KG1 (cell line): ENCODE data around the gene GJD2.

Source experiments
- DNase-seq: peaks from one replicate; lab custom pipeline; 2025; lab: John Stamatoyannopoulos, UW

Gene GJD2

GRCh38 chr15:34754674-34755418 is at the start of gene GJD2:
TSS of gene GJD2 (minus strand) at chr15:34754998. CDS start at chr15:34754488, 510 bp downstream.
- DNase-seq = no peak

- no peak for DNase-seq
Measured at GRCh38 chr15:34804113-34804512, 49.3 kb upstream of the GJD2 start.

DNA sequence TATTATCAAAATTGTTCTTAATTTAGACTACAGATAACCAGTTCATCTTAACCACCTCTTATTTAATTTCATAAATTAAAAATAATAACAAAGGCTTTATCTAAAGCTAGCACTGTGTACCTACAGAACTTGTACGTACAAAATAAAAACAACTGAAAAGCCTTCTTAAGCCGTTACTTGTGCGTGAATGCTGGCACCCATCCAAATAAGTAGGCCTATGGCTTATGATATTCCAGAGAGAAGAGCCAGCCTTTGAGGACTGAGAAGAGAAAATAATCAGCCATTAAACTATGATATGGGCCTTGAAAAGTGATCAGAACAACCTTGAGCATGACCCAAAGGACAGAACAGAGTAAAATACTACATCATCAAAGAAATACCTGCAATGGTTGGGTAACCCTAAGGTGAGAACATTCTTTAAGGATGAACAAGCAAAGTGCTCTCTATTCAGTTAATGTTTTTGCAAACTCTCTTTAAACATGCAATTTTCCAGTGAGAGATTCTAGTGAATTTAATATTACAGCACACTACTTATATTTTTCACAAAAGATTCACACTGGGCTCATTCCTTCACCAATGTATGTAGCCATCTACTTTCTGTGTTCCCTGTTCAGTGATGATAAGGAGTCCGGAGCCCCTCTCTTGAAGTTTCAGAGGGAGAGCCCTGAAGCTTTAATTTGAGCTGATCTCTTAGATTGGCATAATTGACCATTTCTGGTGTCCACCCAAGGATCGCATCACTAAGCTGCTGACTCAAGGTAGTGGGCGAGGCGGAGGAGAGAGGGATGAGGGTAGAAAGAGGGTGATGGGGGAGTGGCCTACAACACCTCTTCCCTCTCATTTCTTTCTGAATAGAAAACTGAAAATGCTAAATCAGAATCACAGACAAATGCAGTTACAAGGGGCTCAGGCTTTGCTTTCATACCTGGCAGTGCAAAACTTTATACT is 48.3 kb upstream of the GJD2 start:
- no peak for DNase-seq

GRCh38 chr15:34802371-34802770 is 47.6 kb upstream of the GJD2 start:
- no peak for DNase-seq

DNA sequence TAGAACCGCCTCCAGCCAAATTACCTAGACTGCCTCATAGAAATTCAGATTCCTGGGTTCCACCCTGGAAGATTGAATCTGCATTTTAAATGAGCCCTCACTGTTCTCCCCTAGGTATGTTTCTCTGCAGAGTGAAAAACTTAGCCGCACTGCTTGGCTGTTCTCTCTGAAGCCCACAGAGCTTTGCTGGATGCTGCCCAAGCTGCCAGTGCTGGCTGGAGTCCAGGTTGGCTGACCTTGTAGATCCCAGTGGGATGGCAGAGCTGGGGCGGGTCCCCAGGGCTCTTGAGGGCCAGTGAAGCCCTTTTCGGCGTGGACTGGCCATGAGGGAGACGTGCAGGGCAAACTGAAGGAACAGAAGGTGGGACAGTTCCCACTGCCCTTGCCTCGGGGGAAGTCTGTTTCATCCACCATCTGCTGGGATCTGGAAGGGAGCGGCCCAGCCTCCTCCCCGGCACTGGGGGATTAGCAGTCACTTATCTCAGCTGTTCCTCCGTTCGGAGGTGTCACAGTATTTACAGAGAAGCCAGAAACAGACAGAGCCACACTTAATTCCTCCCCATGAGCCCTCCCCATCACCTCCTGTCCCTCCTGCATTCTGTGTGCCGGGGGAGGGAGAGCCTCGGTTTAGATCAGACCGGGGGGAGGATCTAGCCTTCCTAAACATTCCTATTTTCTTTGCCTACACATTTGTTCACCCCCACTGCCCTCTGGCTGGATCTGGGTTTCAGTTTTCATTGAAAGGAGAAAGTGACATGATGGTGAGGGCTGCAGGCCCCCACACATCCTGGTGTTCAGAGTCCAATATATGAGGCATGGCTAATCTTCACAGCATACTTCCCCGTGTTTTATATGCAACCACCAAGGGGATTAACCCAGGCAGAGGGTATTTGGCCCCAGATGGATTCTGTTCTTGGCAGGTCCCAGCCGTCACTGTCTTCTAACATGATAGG is 44.6 kb upstream of the GJD2 start:
- no peak for DNase-seq

DNA sequence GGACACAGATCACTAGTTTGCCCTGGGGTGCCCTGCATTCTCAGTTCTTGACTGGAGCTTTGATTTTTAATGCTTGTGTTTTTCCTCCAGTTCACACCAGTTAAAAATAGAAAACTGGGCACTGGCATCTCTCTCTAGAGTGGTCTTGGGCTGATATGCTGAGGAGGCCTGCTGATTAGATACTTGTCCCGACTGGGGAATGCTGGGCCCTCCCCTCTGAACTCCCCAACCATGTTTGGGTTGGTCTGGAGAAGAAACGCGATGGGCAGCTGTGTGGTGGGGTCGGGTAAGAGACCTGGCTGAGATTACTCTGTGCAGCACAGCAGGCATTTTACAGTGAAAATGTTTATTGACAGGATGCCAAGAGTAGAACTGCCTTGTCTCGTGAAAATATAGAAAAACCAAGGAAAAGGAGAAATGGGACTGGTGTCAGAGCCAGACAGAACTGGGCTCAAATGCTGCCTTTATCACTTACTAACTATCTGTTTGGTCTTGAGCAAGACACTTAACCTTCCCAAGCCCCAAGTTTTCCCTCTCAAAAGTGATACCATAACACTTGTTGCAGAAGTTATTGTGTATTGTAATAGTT is 42.1 kb upstream of the GJD2 start:
- no peak for DNase-seq

DNA sequence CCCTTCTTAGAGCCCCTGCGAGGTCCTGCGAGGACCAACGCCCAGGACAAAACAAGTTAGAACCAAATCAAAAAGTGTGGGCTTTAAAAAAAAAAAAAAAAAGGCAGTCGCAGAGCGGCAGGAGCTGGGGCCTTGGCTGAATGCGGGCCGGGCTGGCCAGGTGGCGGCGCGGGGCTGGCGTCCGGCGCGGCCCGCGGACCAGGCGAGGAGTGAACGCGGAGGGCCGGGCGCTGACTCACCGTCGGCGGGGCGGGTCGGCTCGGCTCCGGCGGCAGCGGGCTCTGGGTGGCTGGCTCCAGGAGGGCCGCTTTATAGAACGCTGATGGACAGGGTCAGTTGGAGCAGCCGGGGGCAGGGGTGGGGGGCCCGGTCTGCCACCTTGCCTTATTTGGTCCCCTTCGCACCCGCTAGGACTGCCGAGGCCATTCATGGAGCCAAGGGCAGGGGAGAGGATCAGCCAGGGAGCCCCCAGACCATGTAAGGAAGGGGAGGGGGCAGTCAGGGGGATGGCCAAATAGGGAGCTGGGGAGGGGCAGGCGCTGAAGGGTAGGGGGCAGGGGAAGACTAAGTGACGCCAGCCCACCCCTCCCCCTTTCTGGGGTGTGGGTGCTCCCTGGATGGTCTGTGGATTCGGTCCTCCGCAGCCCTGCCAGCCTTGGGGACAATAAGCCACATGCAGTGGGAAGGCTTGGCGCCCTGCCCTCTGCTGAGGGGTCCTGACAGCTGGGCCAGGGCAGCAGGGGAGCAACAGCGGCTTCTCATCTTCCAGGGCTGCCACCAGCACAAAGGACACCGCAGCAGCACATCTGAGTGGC is 40.7 kb upstream of the GJD2 start, which contains the start of gene ACTC1:
ACTC1 (minus strand) TSS at position 283 of the 815 bp plus-strand sequence. CDS start 741 bp downstream, outside the sequence.
- DNase-seq = no peak

DNA sequence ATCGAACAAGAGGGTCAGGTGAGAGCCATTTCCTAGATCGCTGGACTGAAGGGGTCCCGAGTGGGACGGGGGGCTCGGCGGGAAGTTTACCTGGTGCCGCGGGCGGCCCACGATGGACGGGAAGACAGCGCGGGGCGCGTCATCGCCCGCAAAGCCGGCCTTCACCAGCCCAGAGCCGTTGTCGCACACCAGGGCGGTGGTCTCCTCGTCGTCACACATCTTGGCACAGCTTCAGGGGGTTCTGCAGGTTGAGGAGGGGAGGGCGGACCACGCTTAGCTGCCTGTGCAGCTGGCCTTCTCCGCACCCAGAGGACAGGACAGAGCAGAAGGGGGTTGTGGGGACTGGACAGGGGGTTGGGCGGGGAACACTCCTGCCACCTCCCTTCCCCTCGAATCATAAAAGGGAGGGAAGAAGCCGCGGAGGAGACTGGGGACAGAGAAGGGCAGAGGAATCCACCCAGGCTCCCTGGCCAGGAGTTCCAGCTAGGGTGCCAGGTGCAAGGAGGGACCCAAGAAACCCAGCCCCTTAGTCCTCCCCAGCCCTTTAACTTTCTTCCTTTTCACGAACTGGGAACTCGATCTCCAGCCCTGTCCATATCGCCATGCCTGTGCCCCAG is 39.9 kb upstream of the GJD2 start:
- no peak for DNase-seq

GRCh38 chr15:34793901-34794300 is 39.1 kb upstream of the GJD2 start:
- DNase-seq = no peak

DNA sequence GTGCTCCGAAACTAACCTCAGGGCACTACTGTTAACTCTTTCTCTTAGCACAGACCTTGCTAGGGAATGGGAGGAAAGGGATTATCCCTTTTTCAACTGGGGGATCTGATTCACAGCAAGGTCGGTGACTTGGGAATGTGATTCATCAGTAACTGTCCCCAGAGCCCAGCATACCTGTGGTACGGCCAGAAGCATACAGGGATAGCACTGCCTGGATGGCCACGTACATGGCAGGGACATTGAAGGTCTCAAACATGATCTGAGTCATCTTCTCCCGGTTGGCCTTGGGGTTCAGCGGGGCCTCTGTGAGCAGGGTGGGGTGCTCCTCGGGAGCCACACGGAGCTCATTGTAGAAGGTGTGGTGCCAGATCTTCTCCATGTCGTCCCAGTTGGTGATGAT is 38.3 kb upstream of the GJD2 start:
- DNase-seq = no peak

- no peak for DNase-seq
Measured at GRCh38 chr15:34791701-34792100, 36.9 kb upstream of the GJD2 start.

DNA sequence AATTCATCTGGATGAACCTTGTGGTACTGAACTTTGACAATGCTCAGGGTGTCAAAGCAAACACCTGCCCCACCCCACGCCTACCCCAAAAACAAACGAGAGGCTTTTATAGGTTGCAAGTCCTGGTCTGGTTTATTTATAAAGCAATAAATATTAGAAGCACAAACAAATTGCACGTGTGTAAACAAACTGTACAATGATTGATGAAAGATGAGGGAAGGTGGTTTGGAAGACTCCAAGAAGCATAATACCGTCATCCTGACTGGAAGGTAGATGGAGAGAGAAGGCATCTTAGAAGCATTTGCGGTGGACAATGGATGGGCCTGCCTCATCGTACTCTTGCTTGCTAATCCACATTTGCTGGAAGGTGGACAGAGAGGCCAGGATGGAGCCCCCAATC is 35.3 kb upstream of the GJD2 start:
- DNase-seq = no peak

DNA sequence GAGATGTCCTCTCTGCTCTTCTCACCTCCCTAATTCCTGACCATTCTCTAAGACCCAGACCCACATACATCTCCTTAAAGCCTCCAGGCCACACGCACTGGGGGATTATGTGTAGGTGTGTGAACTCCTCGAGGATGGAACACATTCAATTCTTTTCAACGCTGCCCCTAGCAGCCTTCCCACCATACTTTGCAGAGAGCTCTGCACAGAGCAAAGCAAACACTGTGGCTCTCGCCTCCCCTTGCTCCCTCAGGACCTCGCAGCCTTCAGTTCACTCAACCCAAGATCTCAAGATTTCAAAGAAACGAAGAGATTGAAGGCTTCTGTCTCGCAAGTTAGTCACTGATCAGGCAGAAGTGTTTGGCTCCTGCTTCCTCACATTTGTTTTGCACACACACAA is 34.5 kb upstream of the GJD2 start:
- DNase-seq = no peak

- DNase-seq = no peak
Measured at GRCh38 chr15:34786206-34786605, 31.4 kb upstream of the GJD2 start.

GRCh38 chr15:34783991-34784390 is 29.2 kb upstream of the GJD2 start:
- no peak for DNase-seq

GRCh38 chr15:34783431-34783830 is 28.6 kb upstream of the GJD2 start:
- no peak for DNase-seq

- no peak for DNase-seq
Measured at GRCh38 chr15:34782901-34783300, 28.1 kb upstream of the GJD2 start.

- DNase-seq = no peak
Measured at GRCh38 chr15:34780725-34781124, 25.9 kb upstream of the GJD2 start.

DNA sequence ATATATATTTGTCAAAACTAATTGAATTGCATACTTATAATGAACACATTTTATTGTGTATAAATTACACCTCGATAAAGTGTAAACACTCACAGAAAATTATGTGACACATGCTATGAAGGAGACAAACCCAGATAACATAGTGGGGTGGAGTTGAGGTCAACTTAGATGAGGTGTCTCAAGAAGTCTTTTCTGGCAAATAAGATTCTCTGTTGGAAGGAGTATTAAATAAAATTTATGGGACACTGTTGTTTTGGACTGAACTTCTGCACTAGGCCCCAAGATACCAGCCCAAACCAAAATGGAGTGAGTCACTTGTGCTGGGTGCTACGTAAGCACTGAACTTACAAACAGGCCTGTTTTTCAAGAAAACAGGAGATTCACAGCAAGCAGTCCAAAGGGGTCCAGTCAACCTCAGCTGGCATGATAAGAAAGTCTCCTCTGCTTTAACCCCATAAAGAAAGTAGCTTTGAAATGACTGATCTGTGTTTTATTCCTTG is 21.9 kb upstream of the GJD2 start:
- no peak for DNase-seq

DNA sequence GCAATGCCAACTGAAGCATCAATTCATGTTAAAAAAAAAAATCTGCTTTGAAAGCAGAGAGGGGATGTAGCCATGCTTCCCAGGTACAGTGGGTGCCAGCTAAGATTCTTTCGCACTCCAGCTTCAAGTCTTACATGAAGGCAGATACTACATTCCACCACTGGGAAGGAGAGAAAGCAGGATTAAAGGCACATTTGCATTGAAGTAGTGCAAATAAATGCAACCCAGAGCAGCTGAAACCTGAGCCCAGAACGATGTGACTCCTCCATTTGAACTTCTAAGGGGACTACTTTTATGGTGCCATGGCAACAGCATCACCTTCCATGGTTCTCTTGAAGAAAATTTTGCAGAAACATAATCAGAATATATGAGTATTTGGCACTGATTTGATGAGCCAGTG is 19.1 kb upstream of the GJD2 start:
- no peak for DNase-seq
